HG03432 (cell line): ENCODE data around the gene SH3YL1.
"Not testable (repeated sequence)": the region's sequence is repeated elsewhere in the genome, so short reads cannot be mapped to it uniquely, and the experiment has no call there.

Experiments
- ATAC-seq: cut with Tn5 transposase; IDR thresholded peaks from one replicate; pipeline ENCODE4 v1.9.1; 2021; ENCODE audit warnings: mild to moderate bottlenecking, moderate library complexity; ENCODE audit not compliant: unreplicated experiment

SH3YL1 gene

GRCh38 chr2:185221-185620, 78.6 kb downstream of the SH3YL1 start:
- no peak for ATAC-seq

GRCh38 chr2:184695-185094, 79.1 kb downstream of the SH3YL1 start:
- ATAC-seq: no peak

GRCh38 chr2:182509-183122, 81.2 kb downstream of the SH3YL1 start:
- ATAC-seq: no peak

GRCh38 chr2:180311-180710, 83.5 kb downstream of the SH3YL1 start:
- no peak for ATAC-seq

GRCh38 chr2:179886-180285, 83.9 kb downstream of the SH3YL1 start:
- ATAC-seq: no peak

GRCh38 chr2:177733-178132, 86.1 kb downstream of the SH3YL1 start:
- no peak for ATAC-seq

GRCh38 chr2:176917-177316, 86.9 kb downstream of the SH3YL1 start:
- ATAC-seq: no peak

GRCh38 chr2:175880-176820, 87.7 kb downstream of the SH3YL1 start:
- peak; percentile 56 for ATAC-seq

- ATAC-seq: no peak
Observed at GRCh38 chr2:175161-175786, 88.6 kb downstream of the SH3YL1 start.

GRCh38 chr2:172120-172519, 91.7 kb downstream of the SH3YL1 start:
- not testable (repeated sequence) for ATAC-seq

- ATAC-seq: no peak
Observed at GRCh38 chr2:169741-170140, 94.1 kb downstream of the SH3YL1 start.
